Ascending aorta (tissue), 2 donors: ENCODE measurements around the gene RGS4. TPM values are rescaled to one million over a fixed set of nuclear protein-coding genes. Genes with fewer than 3 reads are reported as not detected.

ENCODE experiments used
- DNase-seq, 2 donors: peaks; one replicate each; pipeline ENCODE4 v3.0.0-alpha.2; 2019; ENCODE audit warnings: low spot score in 2 of 2
- H3K27ac ChIP-seq, 2 donors: fragments of 200-600 bp; sonication (generic); one replicate each; pipeline ENCODE4 v1.5.1; 2016 to 2017; ENCODE audit warnings: mild to moderate bottlenecking in 1 of 2
- H3K27me3 ChIP-seq: fragments of 200-600 bp; sonication (generic); one replicate; pipeline ENCODE4 v1.5.1; 2017
- H3K36me3 ChIP-seq, 2 donors: fragments of 200-600 bp; sonication (generic); one replicate each; pipeline ENCODE4 v1.5.1; 2016
- H3K4me1 ChIP-seq, 2 donors: fragments of 200-600 bp; sonication (generic); one replicate each; pipeline ENCODE4 v1.5.1; 2016 to 2017; ENCODE audit warnings: mild to moderate bottlenecking in 1 of 2
- H3K4me3 ChIP-seq, 2 donors: fragments of 200-600 bp; sonication (generic); one replicate each; pipeline ENCODE4 v1.5.1; 2016 to 2017; ENCODE audit warnings: mild to moderate bottlenecking in 1 of 2
- H3K9me3 ChIP-seq, 2 donors: fragments of 200-600 bp; sonication (generic); one replicate each; pipeline ENCODE4 v1.5.1; 2016
- CTCF ChIP-seq, 3 experiments: fragments of 200-600 bp in 2 of 3; fragments of 450-650 bp in 1 of 3; sonication (generic) in 2 of 3; IDR thresholded peaks; one replicate each; pipeline ENCODE4 v1.5.1; 2016 to 2019; ENCODE audit warnings: antibody characterized with exemption in 3 of 3, mild to moderate bottlenecking in 1 of 3, moderate library complexity in 1 of 3
- intact Hi-C: fragments of 100-400 bp; cut with DNase I; formaldehyde crosslinking; loops from one replicate; pipeline ENCODE4 v1.15.1; 2023
- total RNA-seq: library from RNA; depleted of rRNA; stranded (reverse); fragments of >200 nt; gene quantifications from one replicate; pipeline ENCODE4 v1.1.0, GENCODE V29; 2016

Gene RGS4
- total RNA-seq, 1 donor from 2014 or later = 57.5 TPM

- H3K9me3 ChIP-seq = no peaks in the 10 kb centered on the region
- H3K4me1 ChIP-seq = no peaks in the 10 kb centered on the region
- no peak for TF ChIP-seq CTCF (IDR thresholded peaks at IDR 0.05)
- intact Hi-C loops = no loop called here
- H3K36me3 ChIP-seq = no peaks in the 10 kb centered on the region
- H3K27ac ChIP-seq = no peak overlapping the region
- no peaks in the 10 kb centered on the region for H3K27me3 ChIP-seq
- DNase-seq = no peak
- H3K4me3 ChIP-seq = no peak overlapping the region
Observed at GRCh38 chr1:163055531-163055930, 13.6 kb upstream of the RGS4 start.

GRCh38 chr1:163056831-163057230 lies 12.3 kb upstream of the RGS4 start:
- no peak for TF ChIP-seq CTCF (IDR thresholded peaks at IDR 0.05)
- no peaks in the 10 kb centered on the region for H3K36me3 ChIP-seq
- H3K9me3 ChIP-seq = no peaks in the 10 kb centered on the region
- no peak for DNase-seq
- H3K27me3 ChIP-seq = no peaks in the 10 kb centered on the region
- no peak overlapping the region for H3K27ac ChIP-seq
- intact Hi-C loops = no loop called here
- no peaks in the 10 kb centered on the region for H3K4me1 ChIP-seq
- no peak overlapping the region for H3K4me3 ChIP-seq

- TF ChIP-seq CTCF (IDR thresholded peaks at IDR 0.05) = no peak
- Histone ChIP-seq H3K27me3 (no peaks in the 10 kb centered on the region), H3K4me1 (no peaks in the 10 kb centered on the region), H3K36me3 (no peaks in the 10 kb centered on the region), H3K9me3 (no peaks in the 10 kb centered on the region), H3K4me3 (no peak overlapping the region), H3K27ac (no peak overlapping the region)
- intact Hi-C loops = no loop called here
- no peak for DNase-seq
Observed at GRCh38 chr1:163060343-163061007, 8.7 kb upstream of the RGS4 start.

- intact Hi-C loops = no loop called here
- Histone ChIP-seq H3K27ac (no peak overlapping the region), H3K4me3 (no peak overlapping the region), H3K4me1 (no peaks in the 10 kb centered on the region), H3K9me3 (no peaks in the 10 kb centered on the region), H3K27me3 (no peaks in the 10 kb centered on the region), H3K36me3 (no peaks in the 10 kb centered on the region)
- TF ChIP-seq CTCF (IDR thresholded peaks at IDR 0.05) = no peak
- no peak for DNase-seq
Observed at GRCh38 chr1:163063143-163063542, 6.0 kb upstream of the RGS4 start.

- H3K36me3 ChIP-seq = no peaks in the 10 kb centered on the region
- no peak overlapping the region for H3K4me3 ChIP-seq
- no peak for DNase-seq
- H3K27ac ChIP-seq = no peak overlapping the region
- H3K9me3 ChIP-seq = no peaks in the 10 kb centered on the region
- no peaks in the 10 kb centered on the region for H3K27me3 ChIP-seq
- no peaks in the 10 kb centered on the region for H3K4me1 ChIP-seq
- no peak for TF ChIP-seq CTCF (IDR thresholded peaks at IDR 0.05)
- intact Hi-C loops = no loop called here
Observed at GRCh38 chr1:163063610-163064009, 5.6 kb upstream of the RGS4 start.

GRCh38 chr1:163066168-163066567 lies 3.0 kb upstream of the RGS4 start:
- no peak for TF ChIP-seq CTCF (IDR thresholded peaks at IDR 0.05)
- Histone ChIP-seq H3K27ac (no peak overlapping the region), H3K9me3 (no peaks in the 10 kb centered on the region), H3K36me3 (no peaks in the 10 kb centered on the region), H3K4me1 (peaks cover 0 to 4% of the 10 kb centered on the region in 2 donors), H3K27me3 (no peaks in the 10 kb centered on the region), H3K4me3 (no peak overlapping the region)
- intact Hi-C loops = no loop called here
- DNase-seq = no peak
